Adrenal gland (tissue), 12 donors: Measurements from ENCODE around the gene TOGARAM2. TPM values are rescaled to one million over a fixed set of nuclear protein-coding genes. Genes with fewer than 3 reads are reported as not detected.
A peak's percentile ranks its signal among the peaks of the same experiment; 100 is the strongest.

Experiments used
- DNase-seq, 7 donors: peaks; one replicate each; pipeline ENCODE4 v3.0.0-alpha.2; 2019 to 2020
- H3K27ac ChIP-seq, 5 donors: fragments of 200-600 bp; sonication (generic) in 4 of 5; 1 replicate in 3 of 5; 2 replicates in 2 of 5; pipeline versions ENCODE4 v1.5.1 to v1.8.0; 2016 to 2020; ENCODE audit warnings: mild to moderate bottlenecking in 1 of 5
- H3K27me3 ChIP-seq: fragments of 200-600 bp; 2 replicates; pipeline ENCODE4 v1.8.0; 2021
- H3K36me3 ChIP-seq, 2 donors: fragments of 200-600 bp; replicated peaks in 1 of 2; 1 replicate in 1 of 2; 2 replicates in 1 of 2; pipeline versions ENCODE4 v1.5.1 to v1.8.0; 2018 to 2022
- H3K4me1 ChIP-seq, 2 donors: fragments of 200-600 bp; replicated peaks in 1 of 2; 1 replicate in 1 of 2; 2 replicates in 1 of 2; pipeline versions ENCODE4 v1.5.1 to v1.8.0; 2018 to 2021
- H3K4me3 ChIP-seq, 4 donors: fragments of 200-600 bp; sonication (generic) in 3 of 4; one replicate each; pipeline ENCODE4 v1.5.1; 2016 to 2018
- H3K9me3 ChIP-seq, 3 donors: fragments of 200-600 bp; sonication (generic) in 1 of 3; replicated peaks in 1 of 3; 1 replicate in 2 of 3; 2 replicates in 1 of 3; pipeline versions ENCODE4 v1.5.1 to v1.8.0; 2016 to 2021
- POLR2A ChIP-seq, 2 donors: fragments of 450-650 bp; IDR thresholded peaks; one replicate each; pipeline ENCODE4 v1.6.1; 2017; ENCODE audit warnings: antibody characterized with exemption in 2 of 2, mild to moderate bottlenecking in 2 of 2, moderate library complexity in 1 of 2
- WGBS, 4 donors: extraction: QIAGEN DNeasy Blood & Tissue Kit in 2 of 4; methylation state at CpG; one replicate each; pipeline versions ENCODE4 v1.1.5 to v1.1.7; 2013 to 2017; 5-methylcytosine and 5-hydroxymethylcytosine counted together
- intact Hi-C, 2 donors: fragments of 100-400 bp; cut with DNase I; formaldehyde crosslinking; loops; one replicate each; pipeline versions ENCODE4 v1.14.1 to v1.15.0; 2022 to 2023
- polyA plus RNA-seq, 3 donors: library from polyadenylated mRNA; stranded (reverse); fragments of 200-250 nt in 2 of 3; fragments of 350-450 nt in 1 of 3; fragmentation: Illumina TruSeq in 1 of 3; extraction: RNeasy Lipid Tissue Mini Kit (QIAGEN cat#74804) in 1 of 3; gene quantifications; one replicate each; pipeline ENCODE4 v1.2.3, GENCODE V29; 2013 to 2014
- total RNA-seq, 9 donors: library from RNA; depleted of rRNA in 4 of 9; stranded (reverse); fragments of >200 nt in 4 of 9; fragments of 120-200 nt in 1 of 9; fragmentation: NEBNext Ultra II Directional in 1 of 9; extraction: Animal tissue kit (Norgen Biotek cat#: 25700) in 1 of 9; gene quantifications; one replicate each; pipeline versions ENCODE4 v1.1.0 to v1.2.4, GENCODE V29; 2013 to 2023
- TF ChIP-seq, protein P1 (sequence below), 6 experiments: fragments of 450-650 bp in 4 of 6; fragments of 200-600 bp in 2 of 6; sonication (generic) in 1 of 6; IDR thresholded peaks; 1 replicate in 5 of 6; 2 replicates in 1 of 6; pipeline versions ENCODE4 v1.5.1 to v1.8.0; 2016 to 2021; ENCODE audit warnings: antibody characterized with exemption in 6 of 6, mild to moderate bottlenecking in 2 of 6, moderate library complexity in 1 of 6
- donor health status: healthy with polysubstance abuse.
- donor health status: Bipolar disorder and iron deficiency.
- donor health status: DM: yes; HTN: yes; CAD: no.
- donor health status: DM: no; HTN: no; CAD: no.
- donor health status: DM: no; HTN: no; CAD: no.
- donor health status: DM: yes; HTN: yes; CAD: no.

Gene TOGARAM2
- total and polyA plus RNA-seq, 12 donors = under 0.01 to 26.4 (median 1.1) TPM

- Histone ChIP-seq H3K4me1 (no peaks in the 10 kb centered on the region), H3K27ac (no peak overlapping the region)
Observed at GRCh38 chr2:28979576-28980366, 1.3 kb upstream of the TOGARAM2 start.

DNA sequence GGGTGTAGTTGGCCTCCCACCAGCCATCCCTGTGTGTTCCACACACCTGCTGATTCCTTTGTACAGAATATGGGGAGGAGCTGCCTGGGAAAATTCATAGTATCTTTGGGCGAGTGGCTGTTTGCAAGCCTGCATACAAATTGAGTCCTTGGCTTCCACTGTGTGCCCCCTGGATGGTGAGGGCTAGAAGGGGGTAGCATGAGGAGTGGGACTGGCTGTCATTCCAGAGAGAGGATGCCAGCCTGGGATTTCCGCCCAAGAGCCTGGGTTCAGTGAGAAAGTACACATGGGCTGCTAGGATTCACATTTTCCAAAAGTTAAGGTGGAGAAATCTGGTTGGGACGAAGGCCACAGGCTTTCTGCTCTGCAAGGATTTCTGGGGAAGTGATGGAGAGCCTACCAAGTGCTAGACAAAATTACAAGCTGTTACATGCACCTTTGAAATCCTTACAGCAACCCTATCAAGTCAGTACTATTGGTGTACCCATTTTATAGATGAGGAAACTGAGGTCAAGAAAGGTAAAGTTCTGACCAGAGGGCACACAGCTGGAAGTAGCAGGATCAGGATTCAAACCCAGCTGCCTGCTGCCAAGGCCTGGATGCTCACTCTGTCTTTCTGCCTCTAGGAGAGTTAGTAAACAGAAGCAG is 606 bp upstream of the TOGARAM2 start:
- H3K4me1 ChIP-seq = no peaks in the 10 kb centered on the region
- no peaks in the 10 kb centered on the region for H3K36me3 ChIP-seq
- no peaks in the 10 kb centered on the region for H3K9me3 ChIP-seq
- H3K4me3 ChIP-seq = no peak overlapping the region
- H3K27ac ChIP-seq = no peak overlapping the region
- TF ChIP-seq, protein P1, sequence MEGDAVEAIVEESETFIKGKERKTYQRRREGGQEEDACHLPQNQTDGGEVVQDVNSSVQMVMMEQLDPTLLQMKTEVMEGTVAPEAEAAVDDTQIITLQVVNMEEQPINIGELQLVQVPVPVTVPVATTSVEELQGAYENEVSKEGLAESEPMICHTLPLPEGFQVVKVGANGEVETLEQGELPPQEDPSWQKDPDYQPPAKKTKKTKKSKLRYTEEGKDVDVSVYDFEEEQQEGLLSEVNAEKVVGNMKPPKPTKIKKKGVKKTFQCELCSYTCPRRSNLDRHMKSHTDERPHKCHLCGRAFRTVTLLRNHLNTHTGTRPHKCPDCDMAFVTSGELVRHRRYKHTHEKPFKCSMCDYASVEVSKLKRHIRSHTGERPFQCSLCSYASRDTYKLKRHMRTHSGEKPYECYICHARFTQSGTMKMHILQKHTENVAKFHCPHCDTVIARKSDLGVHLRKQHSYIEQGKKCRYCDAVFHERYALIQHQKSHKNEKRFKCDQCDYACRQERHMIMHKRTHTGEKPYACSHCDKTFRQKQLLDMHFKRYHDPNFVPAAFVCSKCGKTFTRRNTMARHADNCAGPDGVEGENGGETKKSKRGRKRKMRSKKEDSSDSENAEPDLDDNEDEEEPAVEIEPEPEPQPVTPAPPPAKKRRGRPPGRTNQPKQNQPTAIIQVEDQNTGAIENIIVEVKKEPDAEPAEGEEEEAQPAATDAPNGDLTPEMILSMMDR (IDR thresholded peaks at IDR 0.05) = no peak
- TF ChIP-seq POLR2A (IDR thresholded peaks at IDR 0.05) = no peak
- no peaks in the 10 kb centered on the region for H3K27me3 ChIP-seq
- intact Hi-C loops = no loop called here
- 87 to 98% (median 91%) methylated on average over 3 of the region's 3 CpGs for WGBS, 4 donors
- no peak for DNase-seq

More at GRCh38 chr2:28979576-28980366, 1.3 kb upstream of the TOGARAM2 start:
- intact Hi-C loops = no loop called here
- 66 to 80% (median 69%) methylated on average over 8 to 13 of the region's 13 CpGs for WGBS, 4 donors
- H3K36me3 ChIP-seq = no peaks in the 10 kb centered on the region
- no peaks in the 10 kb centered on the region for H3K9me3 ChIP-seq
- H3K27me3 ChIP-seq = no peaks in the 10 kb centered on the region
- DNase-seq = peak in 1 of 7 donors; percentile 34
- H3K4me3 ChIP-seq = no peak overlapping the region
- TF ChIP-seq, protein P1 (IDR thresholded peaks at IDR 0.05) = no peak
- TF ChIP-seq POLR2A (IDR thresholded peaks at IDR 0.05) = no peak

- H3K27ac ChIP-seq = peak overlapping the region in 1 of 5 donors; percentile 40
- H3K9me3 ChIP-seq = no peaks in the 10 kb centered on the region
- no peak overlapping the region for H3K4me3 ChIP-seq
- no peak for TF ChIP-seq POLR2A (IDR thresholded peaks at IDR 0.05)
- TF ChIP-seq, protein P1 (IDR thresholded peaks at IDR 0.05) = no peak
- H3K4me1 ChIP-seq = no peaks in the 10 kb centered on the region
- H3K36me3 ChIP-seq = no peaks in the 10 kb centered on the region
- intact Hi-C loops = no loop called here
- DNase-seq = no peak
- WGBS, 4 donors = 72 to 87% (median 85%) methylated on average over 8 to 11 of the region's 11 CpGs
- H3K27me3 ChIP-seq = no peaks in the 10 kb centered on the region
Observed at GRCh38 chr2:28981620-28982376, 700 bp downstream of the TOGARAM2 start.

- Histone ChIP-seq H3K36me3 (no peaks in the 10 kb centered on the region), H3K27ac (peak overlapping the region in 1 of 5 donors; percentile 40), H3K9me3 (no peaks in the 10 kb centered on the region), H3K4me3 (no peak overlapping the region), H3K27me3 (no peaks in the 10 kb centered on the region), H3K4me1 (no peaks in the 10 kb centered on the region)
- 75 to 93% (median 88%) methylated on average over 8 of the region's 8 CpGs for WGBS, 4 donors
- intact Hi-C loops = no loop called here
- no peak for DNase-seq
- no peak for TF ChIP-seq POLR2A (IDR thresholded peaks at IDR 0.05)
- TF ChIP-seq, protein P1 (IDR thresholded peaks at IDR 0.05) = no peak
Observed at GRCh38 chr2:28982381-28982950, 1.4 kb downstream of the TOGARAM2 start.
